Urothelium cell line (cell line): ENCODE results near the gene AREL1.

ENCODE experiments used
- DNase-seq: peaks from one replicate; pipeline ENCODE4 v3.0.0; 2011; ENCODE audit warnings: low spot score, mixed read lengths
- FAIRE-seq: peaks from 2 replicates; lab custom pipeline; 2011; peaks lifted over from hg19 to GRCh38; lab: Jason Lieb, UNC

Gene AREL1

DNA sequence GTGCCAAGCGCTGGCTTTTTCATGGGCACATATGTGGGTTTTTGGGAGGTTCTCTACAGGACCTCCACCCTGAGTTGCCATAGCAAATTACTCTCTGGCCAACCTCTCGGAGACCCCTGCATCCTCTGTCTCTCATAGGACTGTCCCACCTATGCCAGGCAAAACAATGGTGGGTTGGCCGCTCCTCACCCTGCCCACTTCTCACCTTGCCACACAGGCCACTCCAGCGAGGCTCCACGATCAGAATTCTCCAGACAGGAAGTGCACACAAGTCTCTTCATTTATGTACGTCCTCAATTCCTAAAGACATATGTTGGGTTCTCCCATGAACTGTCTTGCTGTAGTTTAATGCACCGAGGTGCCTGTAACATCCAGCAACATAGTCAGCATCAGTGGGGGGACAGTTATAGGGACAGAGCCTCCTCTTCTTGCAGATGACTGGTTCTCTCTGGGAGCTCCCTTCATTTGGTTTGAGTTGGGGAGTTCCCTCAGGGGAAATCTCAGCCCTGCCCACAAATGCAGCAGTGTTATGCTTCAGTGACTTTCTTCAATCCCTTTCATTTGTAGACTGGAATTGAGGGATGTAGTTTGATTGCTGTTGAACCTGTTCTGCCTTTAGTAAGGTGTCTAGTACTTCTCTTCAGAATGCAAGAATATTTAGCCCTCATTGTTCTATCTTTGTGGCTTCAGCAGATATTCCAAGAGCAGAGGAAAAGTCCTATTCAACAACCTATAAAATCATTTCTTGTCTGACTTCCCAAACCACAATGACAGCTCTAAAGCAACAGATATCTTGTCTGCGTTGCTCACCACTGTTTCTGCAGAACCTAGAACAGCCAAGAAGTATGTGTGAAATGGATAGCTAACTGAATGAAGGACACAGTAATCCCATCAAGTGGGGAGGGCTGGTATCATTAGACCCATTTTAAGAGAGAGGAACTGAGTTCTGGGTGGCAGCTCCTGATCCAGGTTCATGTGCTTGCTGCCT, 98.1 kb downstream of the AREL1 start:
- FAIRE-seq (peak; percentile 46), DNase-seq (no peak)

DNA sequence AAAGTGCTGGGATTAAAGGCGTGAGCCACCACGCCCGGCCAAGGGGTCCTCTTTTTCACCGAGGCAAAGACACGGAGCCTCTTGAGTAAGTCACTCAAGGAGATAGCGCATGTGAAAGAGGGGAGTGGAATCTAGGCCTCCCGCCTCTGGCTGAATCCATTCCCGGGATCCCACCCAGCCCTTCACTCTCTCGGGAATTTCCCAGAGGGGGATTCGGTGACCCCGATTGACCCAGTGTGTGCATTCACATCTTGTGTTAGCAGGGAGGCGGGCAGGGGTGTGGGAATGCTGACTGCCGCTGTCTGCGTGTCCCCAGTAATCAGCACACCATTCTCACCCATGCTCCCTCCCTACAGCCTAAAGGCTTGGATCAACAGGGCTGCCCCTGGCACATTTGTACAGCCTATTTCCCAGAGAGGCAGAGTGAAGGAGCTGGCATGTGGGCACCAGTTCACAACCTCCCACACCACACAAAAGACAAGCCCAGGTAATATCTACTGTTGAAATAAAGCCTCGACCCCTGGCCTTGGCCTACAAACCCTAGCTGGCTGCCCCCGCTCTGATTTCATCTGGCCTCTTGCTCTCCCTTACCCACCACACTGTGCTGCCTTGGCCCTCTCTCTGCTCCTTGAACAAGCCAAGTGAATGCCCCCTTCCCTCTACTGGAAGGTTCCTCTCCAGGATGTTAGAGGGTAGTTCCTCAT, 99.5 kb downstream of the AREL1 start:
- DNase-seq (no peak), FAIRE-seq (no peak)

DNA sequence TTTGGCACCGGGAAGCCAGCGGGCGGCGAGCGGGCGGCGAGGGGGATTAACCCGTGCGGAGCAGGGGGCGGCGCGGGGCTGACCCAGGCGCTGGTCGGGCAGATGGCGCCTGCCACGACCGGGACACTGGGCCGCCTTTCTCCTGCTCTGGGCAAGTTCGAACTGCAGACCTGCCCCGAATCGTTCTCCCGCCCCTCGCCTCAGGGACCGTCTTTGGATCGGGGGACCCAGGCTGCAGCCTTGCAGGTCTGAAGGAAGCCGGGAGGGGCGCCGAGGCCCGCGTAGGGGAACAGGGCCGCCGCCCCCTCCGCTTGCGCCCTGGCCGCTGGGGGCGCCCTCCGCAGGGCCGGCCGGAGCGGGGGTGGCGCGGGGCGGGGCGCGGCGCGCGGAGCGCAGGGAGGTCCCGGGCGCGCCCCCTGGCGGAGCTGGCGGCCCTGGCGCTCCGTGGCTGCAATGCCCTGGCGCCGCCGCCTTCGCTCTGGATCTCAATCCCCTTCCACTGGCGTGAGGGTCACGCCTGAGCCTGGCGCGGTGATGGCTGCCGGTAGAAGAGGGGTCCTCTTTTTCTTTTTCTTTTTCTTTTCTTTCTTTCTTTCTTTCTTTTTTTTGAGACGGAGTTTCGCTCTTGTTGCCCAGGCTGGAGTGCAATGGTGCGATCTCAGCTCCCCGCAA, 100.4 kb downstream of the AREL1 start:
- peak; percentile 80 for DNase-seq
- no peak for FAIRE-seq

DNA sequence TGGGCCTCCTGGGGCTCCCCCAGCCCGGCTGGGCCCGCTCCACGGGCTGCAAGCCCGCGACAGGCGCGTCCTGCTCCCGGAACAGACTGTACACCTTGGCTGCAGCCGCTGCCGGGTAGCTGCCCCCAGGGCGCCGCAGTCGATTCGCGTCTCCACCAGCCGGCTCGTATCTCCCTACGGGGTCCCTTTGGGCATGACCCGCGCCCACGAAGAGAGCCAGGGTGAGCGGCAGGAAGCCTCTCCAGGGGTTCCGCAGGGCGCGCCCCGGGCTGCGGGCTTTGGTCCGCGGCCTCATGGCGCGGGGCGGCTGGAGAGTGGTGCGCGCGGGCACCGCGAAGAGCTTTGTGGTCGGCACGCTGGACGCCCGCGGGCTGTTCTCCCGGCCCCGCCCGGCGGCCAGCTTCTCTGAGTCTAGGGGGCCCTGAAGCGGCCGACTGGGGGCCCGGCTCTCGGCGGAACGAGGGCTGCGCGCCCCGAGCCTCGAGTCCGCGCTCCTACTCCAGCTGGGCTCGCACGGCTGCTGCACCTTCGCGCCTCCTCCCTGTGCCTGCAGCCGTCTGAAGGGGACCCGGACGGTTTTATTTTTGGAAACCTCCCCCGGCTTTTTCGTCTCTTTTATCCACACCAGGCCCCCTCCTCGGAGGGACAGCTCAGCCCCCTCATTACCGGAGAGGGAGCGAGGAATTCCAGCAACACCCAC, 101.1 kb downstream of the AREL1 start, which contains the start of gene LTBP2:
LTBP2 (minus strand) TSS at position 588 of the 700 bp plus-strand sequence; CDS start at position 295, 293 bp downstream.
- FAIRE-seq (no peak), DNase-seq (no peak)
